Activated CD8-positive, alpha-beta memory T cell treated with anti-CD3 and anti-CD28 coated beads for 48 hours (primary cell): ENCODE measurements around the gene NUDT4B.
"Not testable (repeated sequence)": the region's sequence is repeated elsewhere in the genome, so short reads cannot be mapped to it uniquely, and the experiment has no call there.

ENCODE experiments used
- DNase-seq, 3 experiments: peaks; one replicate each; pipeline ENCODE4 v3.0.0-alpha.2; 2020; ENCODE audit warnings: low read depth in 2 of 3, low spot score in 2 of 3

NUDT4B gene

GRCh38 chr1:148793762-148794332 lies 45.3 kb downstream of the NUDT4B start:
- not testable (repeated sequence) for DNase-seq
